Stimulated activated CD4-positive, alpha-beta T cell treated with anti-CD3 and anti-CD28 coated beads, Interleukin-1b, Interleukin-23, amount 100 ng/mL, for 24 hours (primary cell): ENCODE measurements around the gene RUNX3.
"Not testable (repeated sequence)": the region's sequence is repeated elsewhere in the genome, so short reads cannot be mapped to it uniquely, and the experiment has no call there.

Experiments
- DNase-seq, 4 experiments: peaks; one replicate each; pipeline ENCODE4 v3.0.0-alpha.2; 2020; ENCODE audit warnings: low read depth in 4 of 4, low spot score in 1 of 4

The RUNX3 gene

DNA sequence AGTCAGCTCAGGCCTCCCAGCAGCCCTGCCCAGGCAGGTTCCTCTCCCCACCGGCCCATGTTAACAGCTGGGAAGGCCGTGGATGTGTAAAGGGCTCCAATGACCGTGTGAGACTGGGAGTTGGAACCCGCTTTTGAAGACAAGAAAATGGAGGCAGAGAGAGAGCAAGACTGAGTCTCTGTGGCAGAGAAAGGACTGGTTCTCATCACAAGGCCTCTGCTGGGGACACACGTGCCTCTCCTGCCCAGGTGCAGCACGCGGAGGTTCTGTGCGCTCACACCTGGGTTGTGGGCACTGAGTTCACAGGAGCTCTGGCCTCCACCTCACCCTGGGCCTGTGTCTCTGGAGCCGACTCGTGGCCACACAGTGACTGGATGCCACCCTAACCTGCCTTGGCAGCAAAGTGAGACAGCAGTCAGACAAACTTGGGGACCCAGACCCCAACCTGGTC is 27.0 kb downstream of the RUNX3 start:
- DNase-seq: no peak

DNA sequence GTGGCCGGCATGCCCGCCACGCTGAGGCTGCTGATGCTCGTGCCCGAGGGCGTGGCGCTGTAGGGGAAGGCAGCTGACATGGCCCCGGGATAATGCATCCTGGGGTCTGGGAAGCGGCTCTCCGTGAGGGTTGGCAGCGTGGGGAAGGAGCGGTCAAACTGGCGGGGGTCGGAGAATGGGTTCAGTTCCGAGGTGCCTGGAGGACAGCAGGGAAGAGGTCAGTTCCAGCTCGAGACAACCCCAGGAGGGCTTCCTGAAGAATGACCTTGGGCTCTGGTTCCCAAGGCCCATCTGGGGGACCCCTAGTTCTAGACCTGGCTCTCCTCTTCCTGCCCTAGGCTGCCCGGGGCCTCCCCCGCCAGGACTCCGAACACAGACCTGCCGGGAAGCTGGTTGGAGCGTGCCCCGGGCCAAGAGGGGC is 27.6 kb downstream of the RUNX3 start:
- no peak for DNase-seq

DNA sequence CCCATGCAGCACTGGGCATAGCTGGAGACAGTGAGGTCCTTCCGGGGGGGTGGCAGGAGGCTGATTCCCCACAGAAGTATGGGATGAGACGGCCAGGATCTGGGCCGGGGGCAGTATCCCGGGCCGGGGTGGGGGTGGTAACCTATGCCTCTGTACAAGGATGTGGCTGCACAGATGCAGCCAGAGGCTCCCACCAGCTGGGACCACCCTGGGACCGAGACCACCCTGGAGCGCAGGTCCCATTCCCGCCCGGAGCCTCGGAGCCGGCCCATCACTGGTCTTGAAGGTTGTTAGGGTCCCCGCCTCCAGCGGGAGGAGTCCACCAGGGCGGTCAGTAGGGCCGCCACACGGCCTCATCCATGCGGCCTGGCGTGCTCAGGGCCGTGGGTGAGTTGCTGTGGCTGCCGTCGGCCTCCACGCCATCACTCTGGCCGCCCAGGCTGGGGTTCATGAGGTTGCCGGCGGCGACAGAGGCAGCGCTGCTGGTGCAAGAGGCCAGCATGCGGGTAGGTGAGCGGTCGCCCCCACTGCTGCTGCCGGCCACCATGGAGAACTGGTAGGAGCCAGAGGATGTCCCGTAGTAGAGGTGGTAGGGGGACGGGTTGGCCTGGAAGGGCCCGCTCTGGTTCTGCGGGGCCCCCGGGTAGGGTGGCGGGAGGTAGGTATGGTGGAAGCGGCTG is 28.1 kb downstream of the RUNX3 start:
- DNase-seq: no peak

DNA sequence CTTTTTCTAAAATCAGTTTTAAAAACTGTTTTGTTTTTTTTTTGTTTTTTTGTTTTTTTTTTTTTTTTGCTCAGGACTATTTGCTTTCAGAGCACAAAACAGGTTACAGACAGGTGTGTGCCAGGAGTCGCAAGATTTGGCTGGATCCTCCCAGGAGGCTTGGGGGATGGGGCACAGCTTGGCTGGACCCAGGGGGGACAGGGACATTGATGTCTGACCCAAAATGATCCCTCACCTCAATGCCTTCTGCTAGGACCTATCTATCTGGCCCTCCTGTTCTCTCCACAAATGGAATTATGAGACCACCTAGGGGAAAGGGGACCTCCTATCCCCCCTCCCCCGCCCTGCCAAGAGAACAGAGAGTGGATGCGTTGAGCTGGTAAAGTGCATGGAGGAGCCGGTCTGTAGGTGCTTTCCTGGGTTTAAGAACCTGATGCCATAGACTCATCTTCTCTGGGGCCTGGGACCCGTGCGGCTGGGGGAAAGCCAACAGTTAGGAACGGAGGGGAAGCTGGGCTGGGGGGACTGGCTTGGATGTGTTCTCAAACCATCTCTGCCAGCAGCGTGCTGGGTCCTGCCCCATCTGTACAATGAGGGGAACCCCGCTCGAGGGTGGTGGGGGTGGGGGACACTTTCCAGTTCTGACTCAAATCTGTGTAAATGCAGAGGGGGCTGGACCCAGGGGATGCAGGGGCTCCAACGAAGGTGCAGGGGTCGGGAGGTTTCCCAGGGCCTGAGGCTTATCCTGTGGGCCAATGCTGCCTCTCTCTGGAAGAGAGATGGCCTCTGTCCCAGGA is 28.9 kb downstream of the RUNX3 start:
- DNase-seq: no peak

DNA sequence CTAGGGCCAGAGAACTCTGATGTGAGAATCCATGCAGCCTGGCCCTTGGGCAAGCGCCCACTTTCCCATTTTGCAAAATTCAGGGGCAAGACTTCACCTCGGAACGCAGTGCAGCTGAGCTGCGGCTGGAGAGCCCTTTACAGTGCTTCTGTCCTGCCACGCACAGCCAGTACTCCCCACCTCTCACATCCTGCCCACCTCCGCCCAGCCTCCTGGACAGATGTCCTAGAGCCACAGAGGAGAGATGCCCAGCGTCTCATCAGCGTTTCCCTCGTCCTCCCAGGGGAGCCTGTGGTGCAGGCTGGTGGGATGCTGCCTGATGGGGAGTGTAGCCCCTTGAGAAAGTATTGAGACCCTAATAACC is 29.6 kb downstream of the RUNX3 start:
- no peak for DNase-seq

DNA sequence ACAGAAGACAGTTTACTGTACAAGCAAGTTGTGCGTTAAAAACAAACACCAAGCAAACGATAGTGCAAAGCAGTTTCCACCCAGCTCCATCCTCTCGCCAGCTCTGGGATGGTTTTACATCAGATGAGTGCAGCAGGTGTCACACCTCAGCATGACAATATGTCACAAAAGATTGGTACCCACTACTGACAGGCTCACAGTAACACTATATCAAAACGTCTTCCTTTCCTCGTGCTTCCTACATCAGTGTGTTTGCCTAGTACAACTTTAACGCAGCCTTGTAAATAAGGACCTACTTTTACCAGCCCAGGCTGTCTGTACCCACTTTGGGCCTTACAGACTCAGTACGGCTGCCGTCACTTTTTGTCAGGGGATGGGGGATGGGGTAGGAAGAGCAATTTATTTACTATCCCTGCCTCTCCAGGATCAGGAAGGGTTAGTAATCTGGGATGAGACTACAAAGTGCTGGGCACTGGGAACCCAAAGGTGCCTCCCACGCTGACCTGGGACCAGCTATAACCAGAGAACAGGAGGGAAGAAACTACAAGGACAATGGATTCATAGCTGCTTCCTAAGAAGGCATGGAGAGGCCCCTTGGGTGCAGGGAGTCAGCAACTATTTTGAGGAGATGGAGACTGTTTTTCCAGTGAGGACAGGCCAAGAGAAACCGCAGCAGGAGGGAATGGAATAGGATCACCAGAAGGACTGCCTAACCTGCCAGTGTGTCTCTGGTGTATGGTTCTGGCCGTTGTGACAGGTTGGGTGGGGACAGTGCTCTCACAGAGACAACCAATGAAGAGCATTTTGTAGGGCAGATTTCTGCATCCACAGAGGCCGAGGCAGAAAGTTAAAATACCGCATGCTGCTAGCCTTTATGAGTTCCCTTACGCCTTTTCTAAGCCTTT is 30.2 kb downstream of the RUNX3 start:
- DNase-seq: no peak

DNA sequence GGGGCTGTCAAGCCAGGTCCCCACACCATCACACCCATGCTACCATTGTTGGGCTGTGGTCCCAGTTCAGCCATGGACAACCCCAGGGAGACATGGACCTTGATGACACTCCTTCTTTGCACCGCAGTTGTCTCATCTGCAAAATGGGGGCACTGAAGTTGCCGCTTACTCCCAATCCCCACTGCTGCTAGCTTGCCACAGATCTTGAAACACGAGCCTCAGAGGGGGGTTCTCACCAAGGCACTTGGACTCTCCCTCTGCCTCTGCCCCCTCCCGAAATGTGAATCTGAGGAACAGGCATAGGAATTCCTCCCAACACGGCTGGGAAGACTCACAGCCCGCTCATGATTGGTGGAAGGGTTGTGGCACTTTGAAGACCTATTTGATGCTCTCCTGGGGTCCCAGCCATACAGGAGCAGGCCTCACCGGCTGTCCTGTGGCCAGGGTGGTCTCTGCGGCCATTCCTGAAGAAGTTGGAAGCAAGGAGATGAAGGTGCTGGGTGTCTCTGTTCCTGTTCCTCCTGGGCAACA is 31.1 kb downstream of the RUNX3 start:
- no peak for DNase-seq

DNA sequence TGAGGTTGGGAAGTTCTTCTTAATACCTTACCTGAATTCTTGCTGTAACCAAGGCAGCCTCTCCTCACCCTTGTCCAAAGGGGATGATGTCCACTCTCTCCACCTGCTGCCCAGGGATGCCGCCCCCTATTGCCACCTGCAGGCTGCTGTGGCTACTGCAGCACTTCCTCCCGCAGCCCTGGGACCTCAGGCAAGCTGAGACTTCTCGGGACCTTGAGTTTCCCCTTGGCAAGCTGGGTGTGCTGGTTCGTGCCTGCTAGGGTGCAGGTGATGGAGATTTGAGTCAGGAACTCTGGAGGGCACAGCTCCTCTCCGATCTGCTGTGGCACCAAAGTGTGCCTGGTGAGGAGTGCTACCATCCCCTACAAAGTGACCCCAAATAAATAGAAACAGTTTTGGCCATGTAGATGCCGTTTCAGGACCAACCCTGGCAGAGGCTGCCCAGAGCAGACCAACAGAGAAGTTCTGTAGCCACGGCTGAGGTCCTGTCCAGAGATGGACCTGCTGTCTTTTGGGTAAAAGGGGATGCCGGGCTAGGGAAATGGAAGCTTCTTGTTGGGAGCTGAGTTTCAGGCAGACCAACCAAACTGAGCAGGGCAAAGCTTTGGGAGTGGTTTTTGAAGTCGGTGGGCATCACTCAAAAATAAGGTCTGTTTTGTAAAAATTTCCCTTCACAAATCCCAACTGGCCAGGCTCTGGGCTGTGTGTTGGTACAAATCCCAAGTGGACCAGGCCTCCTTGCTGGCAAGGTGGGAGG is 31.7 kb downstream of the RUNX3 start:
- peak in 1 of 4 experiments; percentile 31 for DNase-seq

DNA sequence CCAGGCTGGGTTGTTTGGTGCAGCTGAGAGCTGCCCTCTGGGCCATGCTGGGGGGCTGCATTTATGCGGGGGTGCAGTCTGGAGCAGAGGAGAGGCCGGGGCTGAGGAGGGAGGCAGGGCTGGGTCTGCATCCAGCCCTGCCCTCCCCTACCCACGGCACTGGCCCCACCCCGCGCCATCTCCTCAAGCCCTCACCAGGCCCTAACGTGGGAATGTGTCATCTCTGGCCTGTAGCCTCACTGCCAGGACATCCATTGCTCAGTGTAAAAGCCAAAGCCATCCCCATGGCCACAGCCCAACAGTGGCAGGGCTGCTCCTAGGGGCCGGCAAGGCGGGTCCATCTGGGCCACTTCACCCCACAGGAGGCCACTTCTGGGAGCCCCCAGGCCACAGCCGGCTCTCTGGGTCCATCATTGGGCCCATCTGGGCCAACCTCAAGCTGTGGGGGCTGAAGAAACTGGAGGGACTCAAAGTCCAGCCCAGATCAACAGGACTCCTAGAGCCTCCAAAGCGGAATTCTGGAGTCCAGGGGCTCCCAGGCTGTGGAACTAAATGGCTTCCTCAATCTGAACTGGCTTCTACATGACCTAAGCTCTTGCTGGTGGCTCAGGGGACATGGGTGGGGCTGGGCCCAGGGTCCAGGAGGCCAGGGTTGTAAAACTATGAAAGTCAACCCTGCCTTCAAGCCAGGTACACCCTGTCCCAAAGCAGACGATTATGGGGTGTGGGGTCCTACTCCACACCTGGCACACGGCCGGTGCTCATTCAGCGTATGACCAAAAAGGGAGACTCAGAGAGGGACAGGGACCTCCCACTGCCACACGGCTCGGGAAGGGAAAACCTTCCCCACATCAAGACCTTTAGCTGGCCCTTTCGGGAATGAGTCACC is 32.6 kb downstream of the RUNX3 start:
- DNase-seq: no peak

DNA sequence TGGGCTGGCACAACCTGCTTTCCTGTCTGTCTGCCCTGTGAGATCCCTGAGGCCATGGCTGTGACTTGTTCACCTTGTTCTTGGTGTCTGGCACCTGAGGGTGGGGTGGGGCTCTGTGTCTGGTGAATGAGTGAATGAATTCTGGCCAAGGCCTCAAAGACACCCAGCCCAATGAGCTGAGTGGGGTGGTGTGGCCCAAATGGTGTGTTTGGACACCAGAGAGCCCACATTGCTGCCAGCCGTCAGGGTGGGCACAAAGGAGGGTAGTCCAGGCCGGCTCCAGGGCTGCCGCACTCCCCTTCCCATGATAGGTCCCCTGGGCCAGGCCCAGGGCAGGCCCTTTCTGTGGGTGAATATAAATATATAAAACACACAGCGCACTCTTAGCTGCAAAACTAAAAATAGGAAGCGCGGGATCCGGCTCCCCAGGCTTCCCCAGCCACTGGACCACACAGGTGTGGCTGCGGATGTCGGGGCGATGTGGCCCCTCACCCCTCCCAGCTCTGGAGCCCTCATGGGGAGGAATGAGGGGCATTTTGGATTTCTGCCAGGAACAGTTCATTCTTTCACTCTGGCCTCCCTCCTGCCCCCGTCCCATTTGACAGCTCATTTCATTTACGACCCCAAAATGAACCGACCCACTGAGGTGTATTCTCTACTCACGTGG is 33.3 kb downstream of the RUNX3 start:
- no peak for DNase-seq

DNA sequence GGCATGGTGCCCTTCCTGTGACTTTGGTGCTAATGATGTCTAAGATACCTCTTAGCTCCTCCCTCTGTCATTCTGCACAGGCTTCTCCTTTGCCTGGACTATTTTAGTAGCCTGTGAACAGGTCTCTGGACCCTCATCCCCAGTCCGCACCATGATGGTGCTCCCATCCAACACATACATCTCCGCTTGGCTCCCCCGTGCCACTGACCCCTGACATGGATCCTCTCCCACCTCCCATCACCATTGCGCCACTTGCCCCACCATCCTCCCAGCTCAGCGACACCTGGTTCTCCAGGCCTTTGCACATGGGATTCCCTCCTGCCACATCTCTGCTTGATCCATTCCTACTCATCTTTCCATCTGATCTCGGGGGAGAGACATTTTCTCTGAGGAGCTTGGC is 33.9 kb downstream of the RUNX3 start:
- DNase-seq: no peak

DNA sequence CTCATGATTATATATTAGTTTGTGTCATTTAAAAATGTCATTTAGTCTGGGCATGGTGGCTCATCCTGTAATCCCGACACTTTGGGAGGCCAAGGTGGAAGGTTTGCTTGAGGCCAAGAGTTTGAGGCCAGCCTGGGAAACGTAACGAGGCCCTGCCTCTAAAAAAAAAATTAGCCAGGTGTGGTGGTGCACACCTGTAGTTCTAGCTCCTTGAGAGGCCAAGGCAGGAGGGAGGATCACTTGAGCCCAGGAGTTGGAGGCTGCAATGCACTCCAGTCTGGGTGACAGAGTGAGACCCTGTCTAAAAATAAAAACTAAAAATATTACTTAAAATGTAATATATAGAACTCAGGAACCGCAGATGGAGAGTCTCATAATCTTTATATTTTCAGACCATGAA is 34.6 kb downstream of the RUNX3 start:
- no peak for DNase-seq

DNA sequence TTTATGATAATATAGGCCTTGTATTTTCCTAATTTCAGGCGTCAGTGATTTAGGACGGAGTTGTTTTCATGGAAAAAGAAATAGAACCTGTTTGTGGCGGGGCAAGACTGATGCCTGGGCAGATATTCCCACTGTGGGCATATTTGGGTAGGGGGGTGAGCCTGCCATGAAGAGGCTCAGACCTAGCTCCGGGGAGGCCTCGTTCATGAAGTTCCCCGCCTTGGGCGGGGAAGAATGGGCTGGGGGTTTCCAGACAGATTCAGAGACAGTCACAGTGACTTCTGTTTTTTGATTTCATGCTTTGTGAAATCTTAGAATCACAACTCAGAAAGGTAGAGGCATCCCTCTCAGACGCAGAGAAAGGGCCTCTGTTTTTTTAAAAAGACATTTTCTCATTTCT is 36.1 kb downstream of the RUNX3 start:
- DNase-seq: no peak

DNA sequence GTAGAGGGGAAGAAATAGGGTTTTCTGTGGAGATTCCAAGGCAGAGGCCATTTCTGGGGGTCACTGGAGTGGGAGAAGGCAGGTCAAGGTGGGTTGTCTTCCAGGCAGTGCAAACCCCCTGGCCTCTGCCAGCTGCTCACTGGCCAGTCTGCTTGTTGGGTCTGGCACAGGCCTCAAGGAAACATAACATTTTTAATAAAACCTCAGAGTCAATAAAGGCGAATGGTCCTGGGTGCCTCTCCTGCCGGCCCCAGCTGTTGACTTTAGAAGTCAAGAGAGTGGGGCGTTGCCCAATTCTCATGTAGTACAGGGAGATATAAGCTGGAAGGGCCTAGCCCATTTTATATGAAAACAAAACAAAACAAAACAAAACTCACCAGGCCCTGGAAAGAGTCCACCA is 36.6 kb downstream of the RUNX3 start:
- DNase-seq: no peak

DNA sequence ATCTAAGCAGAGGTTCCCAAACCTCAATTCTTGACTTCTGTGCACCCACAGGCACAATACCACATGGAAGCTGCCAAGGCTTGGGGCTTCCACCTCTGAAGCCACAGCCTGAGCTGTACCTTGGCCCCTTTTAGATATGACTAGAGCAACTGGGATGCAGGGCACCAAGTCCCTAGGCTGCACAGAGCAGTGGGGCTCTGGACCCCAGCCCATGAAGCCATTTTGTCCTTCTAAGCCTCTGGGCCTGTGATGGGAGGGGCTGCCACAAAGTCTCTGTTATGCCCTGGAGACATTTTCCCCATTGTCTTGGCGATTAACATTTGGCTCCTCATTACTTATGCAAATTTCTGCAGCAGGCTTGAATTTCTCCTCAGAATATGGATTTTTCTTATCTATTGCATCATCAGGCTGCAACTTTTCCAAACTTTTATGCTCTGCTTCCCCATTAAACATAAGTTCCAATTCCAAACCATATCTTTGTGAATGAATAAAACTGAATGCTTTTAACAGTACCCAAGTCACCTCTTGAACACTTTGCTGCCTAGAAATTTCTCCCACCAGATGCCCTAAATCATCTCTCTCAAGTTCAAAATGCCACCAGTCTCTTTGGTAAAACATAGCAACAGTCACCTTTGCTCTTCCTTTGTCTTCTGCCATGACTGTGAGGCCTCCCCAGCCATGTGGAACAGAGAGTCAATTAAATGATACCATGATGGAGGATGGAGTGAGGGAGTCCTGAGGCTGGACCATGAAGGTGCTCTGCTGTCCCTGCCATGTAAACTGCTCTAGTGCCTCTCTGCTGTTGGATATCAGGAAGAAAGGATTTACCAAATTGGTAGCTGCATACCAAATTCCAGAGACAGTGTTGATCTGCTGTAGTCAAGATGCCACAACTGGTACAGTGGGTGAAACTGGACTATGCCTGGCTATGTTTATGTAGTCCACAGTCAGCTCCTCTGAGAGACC is 37.6 kb downstream of the RUNX3 start:
- DNase-seq: no peak

DNA sequence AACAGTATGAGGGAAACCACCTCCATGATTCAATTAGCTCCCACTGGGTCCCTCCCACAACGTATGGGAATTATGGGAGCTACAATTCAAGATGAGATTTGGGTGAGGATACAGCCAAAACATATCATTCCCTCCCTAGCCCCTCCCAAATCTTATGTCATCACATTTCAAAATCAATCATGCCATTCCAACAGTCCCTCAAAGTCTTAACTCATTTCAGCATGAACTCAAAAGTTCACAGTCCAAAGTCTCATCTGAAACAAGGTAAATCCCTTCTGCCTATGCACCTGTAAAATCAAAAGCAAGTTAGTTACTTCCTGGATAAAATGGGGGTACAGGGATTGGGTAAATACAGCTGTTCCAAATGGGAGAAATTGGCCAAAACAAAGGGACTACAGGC is 38.7 kb downstream of the RUNX3 start:
- DNase-seq: not testable (repeated sequence)

DNA sequence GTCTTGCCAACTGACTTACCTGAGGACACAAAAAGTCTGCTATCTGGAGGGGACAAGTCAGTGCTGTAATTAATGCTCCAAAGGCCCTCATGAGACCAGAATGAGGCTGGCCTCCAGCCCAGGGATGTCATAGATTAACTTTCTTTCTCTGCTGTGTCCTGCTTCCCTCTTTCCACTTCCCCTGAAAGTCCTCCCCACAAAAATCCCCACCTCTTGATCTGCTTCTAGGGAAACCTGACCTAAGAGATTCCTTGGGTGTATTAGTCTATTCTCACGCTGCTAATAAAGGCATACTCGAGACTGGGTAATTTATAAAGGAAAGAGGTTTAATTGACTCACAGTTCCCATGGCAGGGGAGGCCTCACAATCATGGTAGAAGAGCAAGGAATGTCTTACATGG is 39.2 kb downstream of the RUNX3 start:
- no peak for DNase-seq
